Activated CD4-positive, alpha-beta T cell treated with anti-CD3 and anti-CD28 coated beads for 36 hours (primary cell): ENCODE data around the gene AHNAK. TPM values are rescaled to one million over a fixed set of nuclear protein-coding genes. Genes with fewer than 3 reads are reported as not detected.
A peak's percentile ranks its signal among the peaks of the same experiment; 100 is the strongest.

Source experiments
- ATAC-seq: fragments of 200-7000 bp; cut with Tn5 transposase; one replicate; pipeline ENCODE4 v1.10.0; 2021; ENCODE audit warnings: mild to moderate bottlenecking, moderate library complexity
- CTCF ChIA-PET: fragments of 350-600 bp; sonication (Branson Sonifier 250); formaldehyde crosslinking; loops from one replicate; lab custom pipeline; 2021; ENCODE audit warnings: antibody characterized with exemption; lab: Charles Lee
- POLR2A ChIA-PET: fragments of 350-600 bp; sonication (Branson Sonifier 250); formaldehyde crosslinking; loops from one replicate; lab custom pipeline; 2021; ENCODE audit warnings: antibody characterized with exemption, inconsistent platforms; lab: Charles Lee
- DNase-seq: peaks from one replicate; pipeline ENCODE4 v3.0.0-alpha.2; 2020
- H3K27ac Mint-ChIP-seq: one replicate; pipeline ENCODE4 v1.8.0; 2021; ENCODE audit warnings: mixed read lengths
- H3K27me3 Mint-ChIP-seq: one replicate; pipeline ENCODE4 v1.8.0; 2021; ENCODE audit warnings: mixed read lengths
- H3K36me3 Mint-ChIP-seq: one replicate; pipeline ENCODE4 v1.8.0; 2021; ENCODE audit warnings: low read depth, mixed read lengths
- H3K4me1 Mint-ChIP-seq: one replicate; pipeline ENCODE4 v1.8.0; 2021; ENCODE audit warnings: mixed read lengths
- H3K4me3 Mint-ChIP-seq: one replicate; pipeline ENCODE4 v1.8.0; 2021; ENCODE audit warnings: mild to moderate bottlenecking, moderate library complexity, mixed read lengths
- H3K9me3 Mint-ChIP-seq: one replicate; pipeline ENCODE4 v1.8.0; 2021; ENCODE audit warnings: low read depth, mixed read lengths
- intact Hi-C, 2 experiments: fragments of 100-400 bp; cut with DNase I in 1 of 2; cut with micrococcal nuclease in 1 of 2; formaldehyde crosslinking; loops; one replicate each; pipeline versions ENCODE4 v1.14.2 to v1.15.1; 2022 to 2024; cut with DNase I, micrococcal nuclease
- total RNA-seq, 2 experiments: library from RNA; stranded (reverse); gene quantifications; one replicate each; pipeline ENCODE4 v1.2.3, GENCODE V29; 2021

Gene AHNAK
- total RNA-seq, 2 experiments from 2014 or later = 47.3 to 54.7 TPM

DNA sequence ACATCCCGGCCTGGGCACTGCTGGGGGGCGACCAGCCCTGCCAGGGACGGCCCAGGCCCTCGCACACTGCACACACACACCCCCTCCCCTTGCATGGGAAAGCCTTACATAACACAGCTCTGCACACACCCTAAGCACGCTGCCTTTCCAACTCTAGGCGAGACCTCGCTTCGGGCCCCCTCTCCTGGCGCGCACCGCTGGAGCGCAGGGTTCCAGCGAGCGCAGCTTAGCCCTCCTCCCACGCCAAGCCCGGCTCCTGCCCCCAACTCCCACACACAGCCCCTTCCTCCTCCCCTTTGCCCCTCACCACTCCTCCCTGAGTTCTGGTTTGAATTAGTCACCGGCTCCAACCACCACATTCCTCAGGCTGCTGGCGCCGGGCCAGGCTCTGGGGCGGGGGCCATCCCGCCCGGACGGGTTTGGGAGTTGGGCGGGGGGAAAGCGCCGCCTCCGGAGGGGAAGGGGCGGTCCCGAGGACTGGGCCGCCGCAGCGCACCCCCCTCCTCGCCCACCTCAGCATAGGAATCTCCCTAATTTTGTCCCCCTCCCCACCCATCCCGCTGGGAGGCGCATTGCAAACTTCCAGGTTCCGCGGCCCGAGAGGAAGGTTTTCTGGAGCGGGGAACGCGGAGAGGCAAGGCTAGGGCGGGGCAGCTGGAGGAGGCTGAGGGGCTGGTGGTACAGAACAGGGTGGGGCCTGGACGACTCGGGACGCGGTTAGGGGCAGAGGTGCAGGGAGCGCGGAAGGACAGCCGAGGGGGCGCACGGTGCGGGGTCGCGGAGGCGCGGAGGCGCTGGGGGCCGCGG, 966 bp downstream of the AHNAK start:
- ChIA-PET CTCF (interaction anchor here (0.6 to 4.6 kb wide), 3 partner anchors 118 to 151 kb away, joined by 3 to 60 read pairs (median 3); no protein-coding TSS in a partner anchor), POLR2A (interaction anchor here (1.0 to 2.8 kb wide), 2 partner anchors 12 to 28 kb away, joined by 3 to 16 read pairs; partner anchors contain the start of gene EEF1G)
- H3K4me3 Mint-ChIP-seq = peak overlapping the region; percentile 83
- peaks cover 1% of the 10 kb centered on the region for H3K36me3 Mint-ChIP-seq
- H3K27ac Mint-ChIP-seq = peak overlapping the region; percentile 70
- intact Hi-C loops = no loop called here
- peaks cover 69% of the 10 kb centered on the region for H3K4me1 Mint-ChIP-seq
- ATAC-seq (peak; percentile 16), DNase-seq (peak; percentile 74)
- peaks cover 5% of the 10 kb centered on the region for H3K27me3 Mint-ChIP-seq
- no peaks in the 10 kb centered on the region for H3K9me3 Mint-ChIP-seq

DNA sequence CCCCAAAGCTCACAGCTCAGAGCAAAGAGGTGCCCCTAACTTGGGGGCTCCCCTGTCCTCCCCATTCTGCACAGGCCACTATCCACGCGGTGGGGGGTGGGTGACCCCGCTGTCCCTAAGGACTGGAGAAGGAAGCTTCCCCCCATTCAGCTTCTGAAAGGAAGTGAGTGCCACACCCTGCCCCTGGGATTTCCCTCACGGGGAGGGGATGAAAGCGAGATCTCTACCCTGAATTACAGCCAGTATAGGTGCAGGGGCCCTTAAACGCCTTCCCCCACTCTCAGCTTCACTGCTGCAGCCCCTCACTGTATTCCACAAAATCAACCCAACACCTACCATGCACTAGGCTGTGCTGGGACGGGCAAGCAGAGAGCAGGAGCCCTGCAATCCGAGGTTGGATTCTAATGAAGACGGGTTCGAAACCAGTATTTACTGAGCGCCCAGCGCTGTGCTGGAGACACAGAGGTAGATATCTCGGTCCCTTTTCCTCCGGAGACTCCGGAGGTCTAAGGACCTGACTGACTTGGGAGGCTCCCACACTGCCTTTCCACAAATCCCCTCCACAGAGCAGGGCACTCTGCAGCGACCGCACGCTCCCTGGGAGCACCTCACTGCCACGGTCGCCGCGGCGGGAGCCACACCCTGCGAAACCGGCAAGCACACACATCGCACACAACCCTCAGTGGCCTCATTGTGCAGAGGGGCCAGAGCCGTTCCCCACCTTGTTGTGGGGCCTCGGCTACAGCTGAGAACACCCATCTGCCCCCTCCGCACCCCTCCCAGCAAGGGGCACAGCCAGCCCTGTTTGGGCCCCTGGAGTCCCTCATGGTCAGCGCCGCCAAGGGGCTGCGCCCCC, 1.8 kb downstream of the AHNAK start:
- Mint-ChIP-seq H3K36me3 (peaks cover 1% of the 10 kb centered on the region), H3K27ac (peak overlapping the region; percentile 70), H3K9me3 (no peaks in the 10 kb centered on the region), H3K4me1 (peaks cover 68% of the 10 kb centered on the region), H3K27me3 (peaks cover 5% of the 10 kb centered on the region), H3K4me3 (peak overlapping the region; percentile 83)
- ChIA-PET POLR2A (interaction anchor here (0.5 to 2.8 kb wide), 3 partner anchors 9 to 29 kb away, joined by 3 to 16 read pairs (median 3); partner anchors contain the start of gene EEF1G), CTCF (interaction anchor here (0.6 to 4.6 kb wide), 8 partner anchors 8 to 121 kb away, joined by 3 to 60 read pairs (median 10); partner anchors contain the start of gene TUT1)
- ATAC-seq = no peak
- peak; percentile 52 for DNase-seq
- intact Hi-C loops = loop anchor here (5.0 kb wide), 4 partner anchors 48 to 163 kb away; no protein-coding TSS in a partner anchor

DNA sequence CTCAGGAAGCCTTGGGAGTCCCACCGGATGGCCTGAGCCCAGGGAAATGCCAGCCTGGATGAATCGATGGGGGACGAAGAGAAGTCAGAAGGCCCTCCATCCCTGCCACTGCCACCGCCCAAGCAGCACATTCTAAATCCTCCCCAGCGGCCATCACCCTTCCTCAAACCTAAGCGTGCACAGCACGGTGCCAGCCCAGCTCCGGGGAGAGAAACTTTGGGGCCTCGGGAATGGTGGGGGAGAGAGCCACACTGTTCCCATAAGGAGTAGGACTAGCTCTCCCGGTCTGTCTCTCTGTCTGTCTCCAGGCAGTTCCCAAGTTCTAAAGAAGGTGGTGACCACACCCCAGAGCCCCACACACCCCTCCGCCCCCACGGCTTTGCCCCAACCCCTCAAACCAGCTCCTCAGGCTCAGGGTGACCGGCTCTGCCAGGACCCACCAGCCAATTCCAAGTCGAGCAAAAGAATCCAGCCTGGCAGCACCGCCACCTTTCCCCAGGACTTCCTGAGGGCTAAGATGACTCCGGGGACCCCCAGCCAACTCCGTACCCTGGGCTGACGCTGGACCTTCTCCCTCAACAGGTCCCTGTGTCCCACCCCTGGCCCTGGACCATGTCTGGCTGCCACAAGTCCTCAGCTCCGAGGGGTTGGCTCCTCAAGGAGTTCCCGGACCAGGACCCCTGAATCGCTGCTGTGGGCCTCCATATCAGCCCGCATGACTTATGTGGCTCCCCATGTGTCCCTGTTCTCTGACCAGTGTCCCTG, 2.7 kb downstream of the AHNAK start:
- ChIA-PET POLR2A (interaction anchor here (0.5 to 2.8 kb wide), 6 partner anchors 8 to 119 kb away, joined by 3 to 26 read pairs (median 4); partner anchors contain the start of gene TUT1), CTCF (interaction anchor here (0.6 to 4.6 kb wide), 21 partner anchors 7 to 231 kb away, joined by 3 to 60 read pairs (median 5); partner anchors contain the start of genes TUT1 and ZBTB3)
- intact Hi-C loops = loop anchor here (1.0 to 5.0 kb wide), 6 partner anchors 12 to 162 kb away; no protein-coding TSS in a partner anchor
- DNase-seq (no peak), ATAC-seq (no peak)
- peak overlapping the region; percentile 58 for H3K27ac Mint-ChIP-seq
- peaks cover 1% of the 10 kb centered on the region for H3K36me3 Mint-ChIP-seq
- H3K4me3 Mint-ChIP-seq = peak overlapping the region; percentile 83
- peaks cover 5% of the 10 kb centered on the region for H3K27me3 Mint-ChIP-seq
- peaks cover 75% of the 10 kb centered on the region for H3K4me1 Mint-ChIP-seq
- no peaks in the 10 kb centered on the region for H3K9me3 Mint-ChIP-seq

DNA sequence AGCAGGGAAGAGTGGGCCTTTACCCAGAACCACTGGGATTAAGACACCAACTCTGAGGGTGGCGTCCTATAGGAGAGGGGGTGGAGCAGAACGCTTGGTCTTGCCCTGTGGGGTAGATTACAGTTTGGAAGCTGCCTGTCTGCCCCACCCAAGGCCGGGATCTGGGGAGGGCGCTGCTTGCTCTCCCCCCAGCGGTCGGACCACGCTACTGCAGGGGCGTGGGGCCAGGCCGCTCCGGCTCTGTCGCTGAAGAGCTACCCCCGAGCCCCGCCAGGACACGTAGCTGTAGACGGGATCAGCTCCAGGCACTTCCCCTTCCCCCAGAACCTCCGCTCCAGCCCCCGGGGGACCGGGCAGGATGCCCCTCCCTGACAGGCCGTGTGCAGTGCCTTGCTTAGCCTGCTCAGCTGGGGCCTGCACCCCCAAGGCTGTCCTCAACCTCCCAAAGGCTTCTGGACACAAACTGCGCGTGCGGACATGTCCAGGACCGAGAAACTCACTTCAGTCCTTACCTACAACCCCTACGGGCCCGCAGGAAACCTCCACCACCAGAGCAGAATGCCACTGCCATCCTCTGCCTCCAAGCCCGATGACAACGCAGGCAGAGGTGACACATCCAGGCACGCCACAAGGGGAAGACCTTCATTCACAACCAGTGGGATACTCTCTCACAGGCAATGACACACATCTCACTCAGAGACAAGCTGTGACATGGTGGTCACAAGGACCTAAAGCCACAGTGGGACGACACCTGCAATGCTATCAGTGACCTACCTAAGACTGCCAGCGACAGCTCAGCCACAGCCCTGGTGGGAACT, 3.6 kb downstream of the AHNAK start:
- POLR2A ChIA-PET = interaction anchor here (0.7 to 2.8 kb wide), 7 partner anchors 9 to 121 kb away, joined by 3 to 26 read pairs (median 4); partner anchors contain the start of gene TUT1
- intact Hi-C loops = loop anchor here (1.0 to 5.0 kb wide), 8 partner anchors 13 to 161 kb away; no protein-coding TSS in a partner anchor
- Mint-ChIP-seq H3K4me1 (peaks cover 80% of the 10 kb centered on the region), H3K27ac (peak overlapping the region; percentile 58), H3K4me3 (peak overlapping the region; percentile 83), H3K36me3 (peaks cover 1% of the 10 kb centered on the region), H3K27me3 (peaks cover 3% of the 10 kb centered on the region), H3K9me3 (no peaks in the 10 kb centered on the region)
- ATAC-seq (peak; percentile 67), DNase-seq (peak; percentile 84)
- CTCF ChIA-PET = interaction anchor here (0.6 to 4.6 kb wide), 35 partner anchors 8 to 746 kb away, joined by 3 to 60 read pairs (median 4); partner anchors contain the start of genes EEF1G, TUT1 and ZBTB3

DNA sequence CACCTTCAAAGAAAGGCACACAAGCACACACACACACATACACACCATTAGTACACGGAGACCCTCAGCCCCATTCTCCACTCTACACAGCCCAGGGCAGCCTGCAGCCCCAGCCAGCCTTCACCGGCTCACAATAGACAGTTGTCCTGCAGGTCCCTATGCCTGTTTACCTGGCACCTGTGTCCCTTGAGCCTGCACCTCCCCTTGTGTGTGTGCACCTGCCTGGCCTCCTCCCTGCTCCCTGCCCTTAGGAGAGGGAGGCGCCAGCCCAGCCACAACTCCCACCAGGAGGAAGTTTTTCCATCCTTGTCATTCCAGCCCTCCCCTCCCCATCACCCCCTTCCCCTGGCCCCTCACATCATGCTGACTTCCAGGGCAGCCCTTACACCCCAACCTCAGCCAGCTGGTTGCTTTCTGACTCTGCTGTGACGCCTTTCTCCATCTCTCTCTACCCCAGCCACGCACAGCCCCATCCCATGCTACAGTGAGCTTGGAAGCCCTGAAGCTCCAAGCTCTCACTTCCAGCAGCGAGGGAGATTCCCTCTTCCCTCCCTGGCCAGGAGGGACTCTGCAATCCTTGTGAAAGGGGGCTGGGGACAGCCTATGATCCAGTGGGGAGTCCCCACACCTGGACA, 4.4 kb downstream of the AHNAK start:
- Mint-ChIP-seq H3K27me3 (no peaks in the 10 kb centered on the region), H3K36me3 (peaks cover 1% of the 10 kb centered on the region), H3K4me1 (peaks cover 73% of the 10 kb centered on the region), H3K4me3 (peak overlapping the region; percentile 83), H3K27ac (no peak overlapping the region), H3K9me3 (no peaks in the 10 kb centered on the region)
- ChIA-PET CTCF (interaction anchor here (0.6 to 4.6 kb wide), 21 partner anchors 9 to 745 kb away, joined by 3 to 60 read pairs (median 6); partner anchors contain the start of genes EEF1G and TUT1), POLR2A (interaction anchor here (1.0 to 2.2 kb wide), 3 partner anchors 10 to 118 kb away, joined by 3 to 26 read pairs (median 6); no protein-coding TSS in a partner anchor)
- ATAC-seq (no peak), DNase-seq (no peak)
- intact Hi-C loops = loop anchor here (1.0 to 5.0 kb wide), 7 partner anchors 18 to 160 kb away; no protein-coding TSS in a partner anchor

DNA sequence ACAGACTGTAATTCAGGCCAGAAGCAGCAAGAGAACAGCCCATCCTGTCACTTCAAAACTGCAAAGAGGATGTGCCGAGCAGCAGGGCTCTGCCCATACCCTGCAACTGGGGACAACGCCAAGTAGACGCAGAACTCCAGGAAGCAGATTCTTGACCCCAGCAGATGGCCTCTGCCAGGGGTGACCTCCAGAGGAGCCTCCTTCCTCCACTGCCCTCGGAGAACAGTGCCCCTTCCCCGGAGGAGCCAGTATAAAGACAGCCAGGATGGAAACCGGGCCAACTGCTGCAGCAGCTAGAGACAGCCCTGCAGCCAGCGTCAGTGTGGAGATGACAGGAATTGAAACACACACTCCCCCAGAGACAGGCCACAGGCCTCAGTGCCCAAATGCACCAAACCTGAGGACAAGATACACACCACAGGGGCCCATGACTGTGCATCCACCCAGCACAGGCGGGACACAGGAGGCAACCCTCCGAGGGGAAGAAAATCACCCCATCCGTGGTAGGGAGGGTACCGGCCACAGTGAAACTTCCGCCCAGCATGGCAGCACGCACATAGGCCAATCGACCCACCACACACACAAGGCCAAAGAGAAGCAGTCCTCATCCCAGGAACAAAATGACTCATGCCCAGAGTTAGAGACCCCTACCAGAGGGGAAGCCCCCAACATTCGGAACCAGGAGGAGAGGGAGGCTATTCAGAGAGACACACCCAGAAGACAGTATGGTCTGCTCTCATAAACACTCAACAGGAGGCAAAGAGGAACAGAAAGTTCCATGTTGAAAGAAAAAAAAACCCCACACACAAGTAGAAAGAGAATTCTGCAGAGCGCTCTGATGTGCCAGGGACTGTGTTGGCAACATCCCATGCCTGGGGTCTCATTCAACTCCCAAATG, 5.6 kb downstream of the AHNAK start:
- peak; percentile 27 for ATAC-seq
- H3K27me3 Mint-ChIP-seq = no peaks in the 10 kb centered on the region
- DNase-seq = peak; percentile 60
- intact Hi-C loops = loop anchor here (5.0 kb wide), 4 partner anchors 44 to 159 kb away; no protein-coding TSS in a partner anchor
- H3K9me3 Mint-ChIP-seq = no peaks in the 10 kb centered on the region
- H3K4me3 Mint-ChIP-seq = peak overlapping the region; percentile 13
- peaks cover 70% of the 10 kb centered on the region for H3K4me1 Mint-ChIP-seq
- H3K27ac Mint-ChIP-seq = peak overlapping the region; percentile 44
- ChIA-PET CTCF (interaction anchor here (0.6 to 4.6 kb wide), 8 partner anchors 11 to 128 kb away, joined by 3 to 60 read pairs (median 6); no protein-coding TSS in a partner anchor), POLR2A (no interaction called here)
- peaks cover 4% of the 10 kb centered on the region for H3K36me3 Mint-ChIP-seq

DNA sequence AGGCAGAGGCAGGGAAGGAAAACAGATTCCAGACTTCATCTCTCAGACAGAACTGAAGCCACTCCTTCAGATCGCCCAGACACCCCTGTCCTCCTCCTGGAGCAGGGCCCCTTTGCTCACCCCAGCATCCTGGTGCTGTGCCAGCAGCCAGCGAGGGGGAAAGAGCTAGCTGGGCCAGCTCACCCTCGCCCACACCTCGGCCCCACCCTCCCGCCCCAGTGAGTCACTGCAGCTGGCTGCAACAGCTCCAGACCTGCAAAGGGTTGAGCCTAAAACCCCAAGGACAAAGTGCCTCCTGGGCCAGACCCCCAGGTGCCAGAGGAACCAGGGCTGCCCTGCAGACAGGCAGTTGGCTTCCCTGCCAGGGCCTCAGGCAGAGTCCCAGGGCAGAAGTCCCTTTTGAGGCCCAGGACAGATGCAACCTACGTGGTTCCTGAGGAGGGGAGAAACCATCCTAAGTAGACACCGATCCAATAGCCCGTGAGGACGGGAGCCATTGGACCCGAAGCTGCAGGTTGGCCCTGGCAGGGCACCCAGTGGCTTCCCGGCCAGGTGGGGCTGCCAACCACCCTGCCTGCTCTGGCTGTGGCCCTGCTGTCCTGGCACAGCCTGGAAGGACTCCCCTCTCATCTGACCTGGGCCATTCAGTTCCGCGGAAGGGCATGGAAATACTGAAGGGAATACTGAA, 7.2 kb downstream of the AHNAK start:
- Mint-ChIP-seq H3K9me3 (no peaks in the 10 kb centered on the region), H3K36me3 (peaks cover 7% of the 10 kb centered on the region), H3K27ac (no peak overlapping the region), H3K27me3 (no peaks in the 10 kb centered on the region), H3K4me3 (no peak overlapping the region), H3K4me1 (peaks cover 58% of the 10 kb centered on the region)
- ChIA-PET POLR2A (interaction anchor here (0.5 to 0.6 kb wide), 2 partner anchors 25 to 293 kb away, joined by 4 to 5 read pairs; partner anchors contain the start of gene STX5), CTCF (interaction anchor here (0.6 to 2.0 kb wide), 6 partner anchors 16 to 676 kb away, joined by 3 to 20 read pairs (median 5); no protein-coding TSS in a partner anchor)
- ATAC-seq = peak; percentile 37
- intact Hi-C loops = no loop called here
- peak; percentile 81 for DNase-seq
